Epidermal melanocyte (primary cell): ENCODE measurements around the gene CDH16.
"Not testable (repeated sequence)": the region's sequence is repeated elsewhere in the genome, so short reads cannot be mapped to it uniquely, and the experiment has no call there.

ENCODE experiments used
- DNase-seq: peaks from one replicate; pipeline ENCODE4 v3.0.0; 2011; ENCODE audit warnings: low spot score; ENCODE audit not compliant: insufficient read length

Gene CDH16

GRCh38 chr16:66918803-66919568, at the start of gene CDH16:
CDH16 (minus strand) TSS chr16:66918885; CDS start chr16:66918065, 820 bp downstream.
- DNase-seq, result no peak

DNA sequence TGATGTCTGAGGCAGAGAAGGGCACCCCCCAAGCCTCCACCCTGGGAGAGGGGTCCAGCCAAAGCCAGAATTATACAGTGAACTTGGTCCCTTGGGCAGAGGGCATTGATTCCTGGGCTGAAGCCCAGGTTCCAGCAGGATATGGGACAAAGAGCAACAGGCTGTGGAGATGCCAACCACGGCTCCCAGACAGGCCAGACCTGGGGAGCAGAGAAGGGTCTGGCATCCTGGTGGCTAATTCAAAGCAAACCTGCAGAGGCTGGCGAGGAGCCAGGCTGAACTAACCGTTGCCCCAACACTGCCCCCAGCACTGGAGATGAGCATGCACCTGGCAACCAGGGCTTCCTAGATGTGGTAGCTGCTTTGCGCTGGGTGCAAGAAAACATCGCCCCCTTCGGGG, 45.4 kb upstream of the CDH16 start:
- no peak for DNase-seq

GRCh38 chr16:66961914-66962313, 43.2 kb upstream of the CDH16 start:
- no peak for DNase-seq

- DNase-seq, result no peak
These were observed 42.5 kb upstream of the CDH16 start, which contains the start of gene CES3 for GRCh38 chr16:66961065-66961744. CES3 (plus strand) TSS chr16:66961266; CDS start chr16:66961308, 42 bp downstream.

- no peak for DNase-seq
These were observed 41.6 kb upstream of the CDH16 start for GRCh38 chr16:66960270-66960669.

DNA sequence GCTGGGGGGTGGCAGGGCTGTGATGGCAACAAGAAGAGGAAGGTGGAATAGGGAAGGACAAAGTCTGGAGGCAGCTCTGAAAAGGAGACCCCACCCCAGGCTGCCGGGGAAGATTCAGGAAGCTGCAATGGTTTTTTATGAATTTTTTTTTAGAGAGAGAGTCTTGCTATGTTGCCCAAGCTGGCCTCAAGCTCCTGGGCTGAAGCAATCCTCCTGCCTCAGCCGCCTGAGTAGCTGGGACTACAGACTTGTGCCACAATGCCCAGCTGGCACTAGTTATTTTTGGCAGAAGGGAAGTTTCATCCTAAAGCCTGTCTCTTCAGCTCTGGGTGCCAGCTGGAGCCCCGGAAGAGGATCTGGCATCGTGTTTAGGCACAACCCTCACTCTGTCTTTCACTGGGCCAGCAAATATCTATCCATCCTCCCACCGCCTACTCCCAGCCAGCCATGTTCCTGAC, 41.0 kb upstream of the CDH16 start:
- DNase-seq, result no peak

- no peak for DNase-seq
These were observed 40.4 kb upstream of the CDH16 start for GRCh38 chr16:66958857-66959703.

DNA sequence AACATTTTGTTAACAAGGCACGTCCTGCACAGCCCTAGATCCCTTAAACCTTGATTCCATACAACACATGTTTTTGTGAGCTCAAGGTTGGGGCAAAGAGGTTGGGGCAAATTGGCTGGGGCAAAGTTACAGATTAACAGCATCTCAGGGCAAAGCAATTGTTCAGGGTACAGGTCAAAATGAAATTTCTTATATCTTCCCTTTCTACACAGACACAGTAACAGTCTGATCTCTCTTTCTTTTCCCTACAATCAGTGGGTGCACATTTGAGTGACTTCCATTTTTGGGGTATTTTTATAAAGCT, 37.4 kb upstream of the CDH16 start:
- DNase-seq, result not testable (repeated sequence)

- DNase-seq, result not testable (repeated sequence)
These were observed 36.9 kb upstream of the CDH16 start for GRCh38 chr16:66955363-66956153.

DNA sequence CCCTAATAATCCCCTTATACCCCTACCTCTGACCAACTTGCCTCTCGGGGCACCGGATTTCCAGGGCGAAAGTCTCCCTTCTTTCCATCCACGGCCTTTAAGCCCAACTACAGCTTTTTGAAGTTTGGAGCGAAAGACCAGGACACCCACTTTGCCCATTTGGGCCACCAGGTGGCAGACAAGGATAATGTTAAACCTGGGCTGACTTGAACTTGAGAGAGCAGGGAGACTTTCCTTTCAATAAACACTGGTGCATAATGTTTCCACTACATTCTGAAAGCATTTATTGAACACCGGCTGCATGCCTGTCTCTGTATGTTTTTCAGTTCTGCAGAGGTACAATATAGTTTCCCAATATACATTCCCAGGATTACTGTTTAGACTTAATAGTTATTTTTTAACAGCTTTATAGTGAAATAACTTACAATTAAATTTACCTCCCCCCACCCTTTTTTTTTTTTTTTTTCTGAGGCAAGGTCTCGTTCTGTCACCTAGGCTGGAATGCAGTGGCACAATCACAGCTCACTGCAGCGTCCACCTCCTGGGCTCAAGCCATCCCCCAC, 35.5 kb upstream of the CDH16 start:
- DNase-seq, result peak; percentile 78

DNA sequence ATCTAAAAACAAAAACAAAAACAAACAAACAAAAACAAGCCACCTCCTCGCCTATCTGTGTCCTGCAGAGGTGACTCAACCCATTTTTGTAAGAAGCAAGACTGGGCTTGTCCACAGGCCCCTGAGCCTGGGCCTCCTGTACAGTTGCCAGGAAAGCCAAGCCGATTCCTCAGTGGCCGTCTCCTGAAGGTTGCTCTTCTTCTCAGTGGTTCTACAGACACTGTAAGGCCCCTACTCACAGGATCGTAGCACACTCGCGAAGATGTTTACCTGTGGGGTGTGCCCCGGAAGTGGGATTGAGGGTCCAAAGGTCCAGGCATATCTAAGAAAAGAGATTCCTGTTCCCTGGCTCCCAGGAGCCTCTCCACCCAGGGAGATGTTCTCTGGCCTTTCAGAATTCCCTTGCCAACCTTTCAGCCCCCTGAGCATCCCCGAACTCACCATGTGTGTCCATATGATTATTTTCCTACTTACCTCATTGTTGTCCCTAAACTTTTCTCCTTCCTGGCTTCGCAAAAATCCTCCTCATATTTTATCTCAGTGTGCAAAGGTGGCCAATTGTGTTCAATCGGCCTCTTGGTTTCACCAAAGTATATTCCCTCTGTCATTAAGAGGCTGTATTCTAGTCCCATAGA, 34.9 kb upstream of the CDH16 start:
- DNase-seq, result no peak

- no peak for DNase-seq
These were observed 33.9 kb upstream of the CDH16 start for GRCh38 chr16:66952430-66953110.

DNA sequence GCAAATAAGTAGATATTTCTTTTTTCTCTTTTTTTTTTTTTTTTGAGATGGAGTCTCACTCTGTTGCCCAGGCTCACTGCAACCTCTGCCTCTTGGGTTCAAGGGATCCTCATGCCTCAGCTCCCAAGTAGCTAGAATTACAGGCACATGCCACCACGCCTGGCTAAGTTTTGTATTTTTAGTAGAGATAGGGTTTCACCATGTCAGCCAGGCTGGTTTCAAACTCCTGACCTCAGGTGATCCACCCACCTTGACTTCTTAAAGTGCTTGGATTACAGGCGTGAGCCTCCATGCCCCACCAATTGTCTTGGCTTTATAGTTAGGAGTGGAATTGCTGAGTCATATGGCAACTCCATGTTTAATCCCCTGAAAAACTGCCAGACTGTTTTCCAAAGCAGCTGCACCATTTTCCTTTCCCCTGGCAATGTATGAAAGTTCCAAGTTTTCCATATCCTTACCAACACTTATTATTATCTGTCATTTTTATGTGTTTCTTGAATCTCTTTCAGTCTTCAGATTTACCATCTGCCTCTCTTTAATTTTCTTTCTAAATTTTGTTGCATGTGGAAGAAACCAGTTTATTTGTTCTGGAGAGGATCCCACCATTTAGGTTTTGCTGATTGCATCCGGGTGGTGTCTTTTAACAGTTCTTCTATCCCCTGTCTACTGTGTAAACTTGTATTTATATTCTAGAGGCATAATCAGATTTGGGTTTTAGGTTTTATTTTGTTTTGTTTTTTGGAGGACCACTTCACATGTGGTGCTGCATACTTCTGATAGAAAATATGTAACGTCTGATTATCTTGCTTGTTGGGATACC, 32.5 kb upstream of the CDH16 start:
- DNase-seq, result no peak

DNA sequence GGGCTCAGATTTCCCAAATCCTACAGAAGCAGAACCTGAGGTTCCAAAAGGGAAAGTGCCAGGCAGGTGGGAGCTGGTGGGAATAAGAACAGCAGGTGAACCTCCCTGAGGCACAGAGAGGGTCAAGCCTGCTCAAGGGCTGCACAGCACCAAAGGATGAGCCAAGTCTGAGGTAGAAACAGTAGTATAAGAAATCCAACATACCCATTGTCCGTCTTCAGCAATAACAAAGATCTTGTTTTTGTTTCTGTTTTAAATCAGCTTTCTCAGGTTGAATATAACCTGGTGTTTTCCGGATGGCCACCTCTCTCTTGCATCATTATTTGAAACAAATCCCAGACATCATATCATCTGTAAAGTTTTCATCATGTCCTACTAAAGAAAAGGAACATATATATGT, 31.8 kb upstream of the CDH16 start:
- no peak for DNase-seq

DNA sequence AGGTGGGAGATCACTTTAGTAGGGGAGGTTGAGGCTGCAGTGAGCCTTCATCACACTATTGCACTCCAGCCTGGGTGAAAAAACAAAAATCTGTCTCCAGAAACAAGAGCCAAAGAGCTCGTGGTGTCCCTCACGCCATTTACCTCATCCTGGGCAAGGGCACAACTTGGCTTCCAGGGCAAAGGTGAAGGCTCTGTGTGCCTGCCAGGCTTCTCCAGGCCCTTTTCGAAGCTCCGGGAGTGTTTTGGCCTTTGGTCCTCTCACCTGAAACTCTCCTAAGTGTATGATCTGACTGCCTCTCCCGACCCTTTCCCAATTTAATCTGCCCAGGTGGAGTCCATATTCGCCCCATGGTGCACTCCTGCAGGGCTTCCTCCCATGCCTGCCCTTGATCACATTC, 30.8 kb upstream of the CDH16 start:
- DNase-seq, result no peak

DNA sequence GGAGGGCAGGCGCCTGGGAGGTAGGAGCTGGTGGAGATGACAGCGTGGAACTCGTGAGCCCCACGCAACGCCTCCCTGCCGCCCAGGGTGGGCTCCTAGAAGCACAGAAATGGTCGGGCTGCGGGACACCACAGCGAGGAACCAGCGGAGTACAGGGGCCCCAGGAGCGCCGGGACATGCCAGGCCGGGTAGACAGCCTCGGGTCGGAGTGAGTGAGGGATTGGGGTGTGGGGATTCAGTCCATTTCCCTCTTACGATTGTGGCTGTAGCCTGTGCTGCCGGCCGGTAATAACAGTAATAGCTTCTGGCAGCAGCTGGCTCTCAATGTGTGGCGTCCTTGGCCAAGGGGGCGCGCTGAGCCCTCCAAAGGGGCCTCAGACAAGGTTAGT, 30.1 kb upstream of the CDH16 start:
- no peak for DNase-seq

DNA sequence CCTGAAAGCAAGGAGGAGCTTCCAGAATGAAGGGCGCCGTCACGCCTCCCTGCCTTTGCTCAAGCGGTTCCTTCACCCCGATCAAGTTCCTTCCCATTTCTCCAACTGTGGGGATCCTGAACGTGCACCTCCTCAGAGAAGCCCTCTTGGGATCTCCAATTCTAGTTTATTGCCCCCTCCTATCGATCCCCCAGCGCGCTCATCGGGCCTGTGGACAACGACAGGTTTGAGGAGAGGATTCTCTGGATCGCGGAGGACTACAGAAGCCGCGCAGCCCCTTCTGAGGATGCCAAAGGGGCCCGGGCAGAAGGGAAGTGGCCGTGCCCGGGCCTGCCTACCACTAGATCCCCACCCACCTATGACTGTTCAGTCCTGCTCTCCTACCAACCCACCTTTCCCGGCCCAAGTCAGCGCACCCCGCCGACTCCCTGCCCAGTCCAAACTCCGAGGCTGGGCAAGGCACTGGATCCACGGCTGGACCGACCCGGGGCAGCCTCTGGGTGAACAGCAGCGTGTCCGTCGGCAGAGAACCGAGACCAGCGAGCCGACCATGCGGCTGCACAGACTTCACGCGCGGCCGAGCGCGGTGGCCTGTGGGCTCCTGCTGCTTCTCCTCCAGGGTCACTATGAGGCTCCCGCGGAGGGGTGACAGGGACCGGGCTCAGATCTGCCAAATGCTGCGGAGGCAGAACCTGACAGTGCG, 29.6 kb upstream of the CDH16 start:
- DNase-seq, result no peak

GRCh38 chr16:66947302-66948065, 28.8 kb upstream of the CDH16 start:
- peak; percentile 92 for DNase-seq
